AG04449 (cell line): ENCODE results near the gene ILDR2.

Experiments used
- CTCF ChIA-PET: fragments of 350-600 bp; formaldehyde crosslinking; extraction: SDS; loops from one replicate; lab custom pipeline; 2021; ENCODE audit warnings: antibody characterized with exemption; lab: Yijun Ruan, JAX
- POLR2A ChIA-PET: fragments of 400-600, 350-600 bp; formaldehyde crosslinking; extraction: SDS; loops from one replicate; lab custom pipeline; 2020; ENCODE audit warnings: antibody characterized with exemption, inconsistent platforms; lab: Yijun Ruan, JAX
- DNase-seq: peaks from one replicate; pipeline ENCODE4 v3.0.0-alpha.2; 2010; ENCODE audit warnings: low read depth, low spot score
- H3K4me3 ChIP-seq: 2 replicates; pipeline ENCODE4 v1.5.1; 2011; ENCODE audit warnings: low read depth, mild to moderate bottlenecking, control low read depth, low read length
- CTCF ChIP-seq: IDR thresholded peaks from one replicate; pipeline ENCODE4 v1.5.1; 2011; ENCODE audit warnings: mild to moderate bottlenecking, moderate library complexity, low read length, control low read depth, inconsistent platforms; ENCODE audit not compliant: insufficient read depth; ENCODE audit errors: missing control alignments

ILDR2 gene

DNA sequence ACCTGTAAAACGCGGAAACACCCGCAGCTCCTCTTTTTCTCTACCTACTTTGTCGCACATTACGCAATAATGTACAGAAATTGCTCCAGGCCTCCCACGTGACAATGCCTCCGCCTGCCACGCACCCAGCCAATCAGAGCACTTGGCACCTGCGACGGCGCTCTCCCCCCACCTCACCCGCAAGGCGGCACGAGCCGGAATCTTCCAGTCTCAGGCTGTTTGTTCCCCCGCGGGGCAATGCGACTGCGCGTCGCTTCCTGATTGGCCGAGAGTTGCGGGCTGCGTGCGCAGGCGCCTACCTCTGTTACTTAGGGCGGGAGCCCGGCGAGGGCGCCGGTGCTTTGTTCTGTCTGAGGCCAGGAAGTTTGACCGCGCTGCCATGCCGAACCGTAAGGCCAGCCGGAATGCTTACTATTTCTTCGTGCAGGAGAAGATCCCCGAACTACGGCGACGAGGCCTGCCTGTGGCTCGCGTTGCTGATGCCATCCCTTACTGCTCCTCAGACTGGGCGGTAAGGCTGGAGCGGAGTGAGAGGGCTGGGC lies 13.7 kb upstream of the ILDR2 start, which contains the start of gene MAEL:
Gene MAEL, plus strand, starts transcription at position 307 of the 542 bp plus-strand sequence. Its CDS starts 73 bp downstream, at position 380.
- POLR2A ChIA-PET = no interaction called here
- no peak for DNase-seq
- CTCF ChIA-PET = interaction anchor here (1.0 kb wide), 1 partner anchor 9 kb away, joined by 3 read pairs; no protein-coding TSS in a partner anchor
- no peak within 1 kb of the TSS for H3K4me3 ChIP-seq
- TF ChIP-seq CTCF = no peak

DNA sequence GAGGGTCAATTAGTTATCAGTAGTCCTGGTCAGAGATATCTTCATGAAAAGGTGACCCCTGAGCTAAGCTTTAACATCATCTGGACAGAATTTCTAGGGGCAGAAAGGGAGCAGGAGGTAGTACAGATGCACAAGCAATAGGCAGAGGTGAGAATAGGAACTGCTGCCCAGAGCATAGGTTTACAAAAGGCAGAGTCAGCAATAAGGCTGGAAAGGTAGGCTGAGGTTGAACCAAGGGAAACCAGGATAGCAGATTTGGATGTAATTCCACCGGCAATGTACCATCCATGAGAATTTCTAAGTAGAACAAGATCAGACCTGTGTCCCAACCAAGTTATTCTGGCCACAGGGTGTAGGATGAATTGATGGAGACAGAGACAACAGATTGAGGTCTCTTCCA lies 6.2 kb upstream of the ILDR2 start:
- TF ChIP-seq CTCF = no peak

DNA sequence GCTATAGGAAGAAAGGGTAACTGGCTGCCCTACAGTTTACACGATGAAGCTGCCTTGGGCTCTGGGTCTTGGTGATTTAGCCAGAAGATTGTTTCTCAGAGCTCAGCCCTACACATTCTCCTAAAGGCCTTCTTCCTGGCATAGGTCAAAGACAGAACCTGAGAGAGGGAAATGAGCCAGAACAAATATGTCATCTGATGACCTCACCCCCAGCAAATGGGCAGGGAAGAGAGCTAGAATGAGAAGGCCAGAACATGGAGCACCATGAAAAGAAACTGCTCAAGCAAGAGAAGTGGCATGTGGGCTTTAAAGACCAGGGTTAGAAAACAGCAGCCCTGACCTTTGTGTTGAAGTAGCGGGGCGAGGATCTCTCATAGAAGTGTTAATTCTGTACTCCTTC lies 5.5 kb upstream of the ILDR2 start:
- no peak overlapping the region for H3K4me3 ChIP-seq
- TF ChIP-seq CTCF = no peak
- no peak for DNase-seq
- ChIA-PET POLR2A (no interaction called here), CTCF (no interaction called here)

More for the DNA sequence above, 6.2 kb upstream of the ILDR2 start:
- no peak overlapping the region for H3K4me3 ChIP-seq
- POLR2A ChIA-PET = no interaction called here
- no peak for DNase-seq
- CTCF ChIA-PET = no interaction called here

DNA sequence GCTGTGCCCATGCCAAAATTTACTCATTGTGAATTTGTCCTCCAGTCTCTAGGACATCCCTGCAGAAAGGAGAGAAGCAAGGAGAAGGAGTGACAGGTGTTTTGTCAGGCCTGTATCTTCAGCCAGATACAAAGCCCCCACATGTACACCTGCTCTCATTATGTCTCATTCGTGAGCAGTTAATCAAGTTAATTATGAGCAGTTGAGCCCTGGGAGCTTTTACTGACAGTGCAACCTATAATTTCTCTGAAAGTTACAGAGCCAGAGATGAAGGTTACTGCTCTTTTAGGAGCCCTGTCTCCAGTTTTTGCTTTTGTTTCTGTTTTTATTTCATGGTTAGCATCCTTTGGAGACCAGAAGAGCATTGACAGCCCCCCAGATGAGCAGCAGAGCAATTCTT lies 5.0 kb upstream of the ILDR2 start:
- CTCF ChIA-PET = interaction anchor here (0.6 kb wide), 1 partner anchor 8 kb away, joined by 3 read pairs; the partner anchor contains the start of gene MAEL

GRCh38 chr1:166978821-166979220 lies 3.5 kb upstream of the ILDR2 start:
- no peak for DNase-seq
- ChIA-PET CTCF (no interaction called here), POLR2A (no interaction called here)
- no peak for TF ChIP-seq CTCF
- H3K4me3 ChIP-seq = no peak overlapping the region

More for the DNA sequence above, 5.0 kb upstream of the ILDR2 start:
- POLR2A ChIA-PET = no interaction called here
- no peak for DNase-seq
- H3K4me3 ChIP-seq = no peak overlapping the region
- TF ChIP-seq CTCF = no peak

DNA sequence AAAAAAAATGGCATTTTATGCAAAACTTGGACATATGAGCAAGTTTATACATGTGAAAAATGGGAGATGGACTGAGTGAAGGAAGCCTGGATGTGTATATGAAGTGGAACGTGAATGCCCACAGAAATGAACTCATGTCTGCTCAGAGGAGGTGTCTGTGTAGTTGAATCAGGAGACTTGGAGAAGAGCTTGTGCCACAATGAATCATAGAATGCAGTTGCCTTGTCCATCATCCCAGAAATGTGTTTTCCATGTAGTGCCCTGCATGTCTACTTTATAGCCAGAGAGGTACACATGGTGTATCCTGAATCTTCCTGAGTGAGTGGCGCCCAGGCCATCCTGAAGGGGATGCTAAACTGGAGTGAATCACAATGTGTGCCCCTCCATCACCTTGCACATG lies 2.6 kb upstream of the ILDR2 start:
- CTCF ChIA-PET = no interaction called here
- POLR2A ChIA-PET = no interaction called here
- no peak for TF ChIP-seq CTCF
- no peak for DNase-seq
- H3K4me3 ChIP-seq = no peak overlapping the region
